Measurements from ENCODE around the gene AIFM3.
"Not testable (repeated sequence)": the region's sequence is repeated elsewhere in the genome, so short reads cannot be mapped to it uniquely, and the experiment has no call there.

The AIFM3 gene

GRCh38 chr22:20966883-20967696 lies at the start of gene AIFM3:
Gene AIFM3, plus strand, starts transcription at chr22:20967255. Its CDS starts 690 bp downstream, at chr22:20967945.
- DNase-seq (ENCODE audit: low read depth): no peak

GRCh38 chr22:20918663-20919218 lies 48.3 kb upstream of the AIFM3 start:
- no peak for DNase-seq (ENCODE audit: low read depth)

- no peak for DNase-seq (ENCODE audit: low read depth)
Measured at GRCh38 chr22:20919718-20920117, 47.3 kb upstream of the AIFM3 start.

GRCh38 chr22:20920881-20921203 lies 46.2 kb upstream of the AIFM3 start:
- no peak for DNase-seq (ENCODE audit: low read depth)

- no peak for DNase-seq (ENCODE audit: low read depth)
Measured at GRCh38 chr22:20922141-20922751, 44.8 kb upstream of the AIFM3 start.

GRCh38 chr22:20926243-20926642 lies 40.8 kb upstream of the AIFM3 start:
- no peak for DNase-seq (ENCODE audit: low read depth)

GRCh38 chr22:20927940-20928572 lies 39.0 kb upstream of the AIFM3 start:
- no peak for DNase-seq (ENCODE audit: low read depth)

GRCh38 chr22:20928573-20928967 lies 38.5 kb upstream of the AIFM3 start:
- no peak for DNase-seq (ENCODE audit: low read depth)

GRCh38 chr22:20930004-20930403 lies 37.1 kb upstream of the AIFM3 start:
- DNase-seq (ENCODE audit: low read depth): no peak

- DNase-seq (ENCODE audit: low read depth): not testable (repeated sequence)
Measured at GRCh38 chr22:20930435-20930834, 36.6 kb upstream of the AIFM3 start.

GRCh38 chr22:20931126-20931654 lies 35.9 kb upstream of the AIFM3 start:
- no peak for DNase-seq (ENCODE audit: low read depth)

GRCh38 chr22:20933910-20934309 lies 33.1 kb upstream of the AIFM3 start:
- DNase-seq (ENCODE audit: low read depth): no peak

- not testable (repeated sequence) for DNase-seq (ENCODE audit: low read depth)
Measured at GRCh38 chr22:20935049-20935448, 32.0 kb upstream of the AIFM3 start.

GRCh38 chr22:20935780-20936539 lies 31.1 kb upstream of the AIFM3 start:
- not testable (repeated sequence) for DNase-seq (ENCODE audit: low read depth)

- no peak for DNase-seq (ENCODE audit: low read depth)
Measured at GRCh38 chr22:20937031-20937793, 29.8 kb upstream of the AIFM3 start.

- DNase-seq (ENCODE audit: low read depth): no peak
Measured at GRCh38 chr22:20937794-20938671, 29.0 kb upstream of the AIFM3 start.

GRCh38 chr22:20939457-20940185 lies 27.4 kb upstream of the AIFM3 start:
- not testable (repeated sequence) for DNase-seq (ENCODE audit: low read depth)

- no peak for DNase-seq (ENCODE audit: low read depth)
Measured at GRCh38 chr22:20940186-20940651, 26.8 kb upstream of the AIFM3 start.

- DNase-seq (ENCODE audit: low read depth): no peak
Measured at GRCh38 chr22:20940904-20941385, 26.1 kb upstream of the AIFM3 start.

Measured in HS-27A (cell line).